Fibroblast of lung (primary cell): ENCODE results near the gene STX17.

Experiments
- EZH2 ChIP-seq: IDR thresholded peaks from 2 replicates; pipeline ENCODE4 v1.5.1; 2012; ENCODE audit warnings: low read length, control low read depth, mild to moderate bottlenecking; ENCODE audit errors: missing control alignments
- TF ChIP-seq, protein P1 (sequence below), 2 donors: IDR thresholded peaks in 1 of 2; conservative IDR thresholded peaks in 1 of 2; 1 replicate in 1 of 2; 2 replicates in 1 of 2; pipeline ENCODE4 v1.5.1; 2011 to 2012; ENCODE audit warnings: low read length in 2 of 2, control low read depth in 1 of 2, inconsistent platforms in 1 of 2, low read depth in 1 of 2, mild to moderate bottlenecking in 1 of 2

DNA sequence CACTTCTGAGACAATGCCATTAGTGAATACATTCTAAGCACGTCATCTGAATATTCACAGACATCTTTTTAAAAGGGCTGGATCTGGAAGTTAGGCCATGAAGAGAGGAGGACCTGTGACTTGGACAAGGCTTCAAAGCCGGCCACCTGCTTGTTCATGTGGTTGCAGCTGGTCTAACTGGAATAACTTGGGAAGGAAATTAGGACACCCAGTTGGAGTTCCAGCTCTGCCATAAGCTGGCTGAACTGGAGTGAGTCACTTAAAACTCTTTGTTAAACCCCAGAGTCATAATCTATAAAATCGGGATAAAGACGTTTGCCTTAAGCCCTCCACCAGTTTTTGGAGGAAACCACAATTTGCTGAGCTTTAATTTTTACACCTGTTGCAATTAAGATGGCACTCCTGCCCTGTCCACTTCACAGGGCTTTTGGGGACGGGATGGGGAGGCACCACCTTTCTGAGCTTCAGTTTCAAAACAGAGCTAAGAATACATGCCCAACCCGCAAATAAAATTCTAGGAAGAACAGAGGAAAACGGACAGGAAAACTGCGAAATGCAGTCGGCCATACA lies 536 bp upstream of the STX17 start:
- TF ChIP-seq, protein P1, sequence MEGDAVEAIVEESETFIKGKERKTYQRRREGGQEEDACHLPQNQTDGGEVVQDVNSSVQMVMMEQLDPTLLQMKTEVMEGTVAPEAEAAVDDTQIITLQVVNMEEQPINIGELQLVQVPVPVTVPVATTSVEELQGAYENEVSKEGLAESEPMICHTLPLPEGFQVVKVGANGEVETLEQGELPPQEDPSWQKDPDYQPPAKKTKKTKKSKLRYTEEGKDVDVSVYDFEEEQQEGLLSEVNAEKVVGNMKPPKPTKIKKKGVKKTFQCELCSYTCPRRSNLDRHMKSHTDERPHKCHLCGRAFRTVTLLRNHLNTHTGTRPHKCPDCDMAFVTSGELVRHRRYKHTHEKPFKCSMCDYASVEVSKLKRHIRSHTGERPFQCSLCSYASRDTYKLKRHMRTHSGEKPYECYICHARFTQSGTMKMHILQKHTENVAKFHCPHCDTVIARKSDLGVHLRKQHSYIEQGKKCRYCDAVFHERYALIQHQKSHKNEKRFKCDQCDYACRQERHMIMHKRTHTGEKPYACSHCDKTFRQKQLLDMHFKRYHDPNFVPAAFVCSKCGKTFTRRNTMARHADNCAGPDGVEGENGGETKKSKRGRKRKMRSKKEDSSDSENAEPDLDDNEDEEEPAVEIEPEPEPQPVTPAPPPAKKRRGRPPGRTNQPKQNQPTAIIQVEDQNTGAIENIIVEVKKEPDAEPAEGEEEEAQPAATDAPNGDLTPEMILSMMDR (conservative IDR thresholded peaks at IDR 0.05 in 1 of 2, IDR thresholded peaks at IDR 0.05 in 1 of 2; ENCODE audit: low read depth in 1 of 2, low read length in 2 of 2) = no peak
- TF ChIP-seq EZH2 = no peak
